ENCODE results near the gene SLC23A2. TPM values are rescaled to one million over a fixed set of nuclear protein-coding genes. Genes with fewer than 3 reads are reported as not detected.
"Not testable (repeated sequence)": the region's sequence is repeated elsewhere in the genome, so short reads cannot be mapped to it uniquely, and the experiment has no call there.

Gene SLC23A2
- total and polyA plus RNA-seq, 4 donors: 54.6 to 67.8 (median 59.4) TPM

DNA sequence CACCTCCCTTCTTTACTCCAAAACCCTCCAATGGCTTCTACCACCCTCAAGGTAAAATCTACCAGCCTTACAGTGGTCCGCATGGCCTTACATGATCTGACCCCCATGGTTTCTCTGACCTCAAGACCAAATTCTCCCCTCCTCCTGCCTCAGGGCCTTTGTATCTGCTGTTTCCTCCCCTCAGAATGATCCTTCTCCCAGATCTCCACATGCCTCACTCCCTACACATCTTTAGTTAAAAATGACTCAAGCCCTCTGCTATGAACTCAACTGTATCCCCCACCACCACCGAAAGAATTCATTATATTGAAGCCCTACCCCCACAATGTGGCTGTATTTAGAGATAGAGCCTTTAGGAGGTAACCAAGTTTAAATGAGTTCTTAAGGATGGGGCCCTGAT is 4.1 kb downstream of the SLC23A2 start:
- no peaks in the 10 kb centered on the region for H3K27me3 ChIP-seq (ENCODE audit: control insufficient read depth, insufficient read depth, low read length)
- no peaks in the 10 kb centered on the region for H3K36me3 ChIP-seq (ENCODE audit: control insufficient read depth, insufficient read depth, low read length)
- DNase-seq (ENCODE audit: low read depth in 4 of 6, low spot score in 6 of 6): no peak
- no peak overlapping the region for H3K27ac ChIP-seq (ENCODE audit: low read depth, low read length)
- 100% methylated on average over 1 of the region's 2 CpGs for WGBS (ENCODE audit: insufficient coverage)
- peaks cover 21% of the 10 kb centered on the region for H3K4me1 ChIP-seq (ENCODE audit: control insufficient read depth, insufficient read depth, low read length)
- no peaks in the 10 kb centered on the region for H3K9me3 ChIP-seq (ENCODE audit: control insufficient read depth, insufficient read depth, low read length)
- H3K4me3 ChIP-seq (ENCODE audit: low read depth, low read length): no peak overlapping the region

DNA sequence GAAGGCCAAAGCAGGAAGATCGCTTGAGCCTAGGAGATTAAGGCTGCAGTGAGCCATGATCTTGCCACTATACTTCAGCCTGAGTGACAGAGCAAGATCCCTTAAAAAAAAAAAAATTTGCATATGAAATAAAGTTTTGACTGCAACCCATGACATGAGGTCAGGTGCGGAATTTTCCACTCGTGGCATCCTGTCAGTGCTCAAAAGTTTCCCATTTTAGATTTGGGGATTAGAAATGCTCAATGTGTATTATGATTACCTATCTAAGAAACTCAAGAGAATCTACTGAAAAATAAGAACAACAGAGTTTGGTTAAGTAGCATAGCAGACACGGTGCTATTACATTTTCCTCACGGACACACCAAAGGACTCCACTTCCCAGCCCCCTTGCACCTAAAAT is 11.7 kb downstream of the SLC23A2 start:
- Histone ChIP-seq H3K9me3 (ENCODE audit: control insufficient read depth, insufficient read depth, low read length) (no peaks in the 10 kb centered on the region), H3K27me3 (ENCODE audit: control insufficient read depth, insufficient read depth, low read length) (no peaks in the 10 kb centered on the region), H3K4me3 (ENCODE audit: low read depth, low read length) (no peak overlapping the region), H3K27ac (ENCODE audit: low read depth, low read length) (no peak overlapping the region), H3K4me1 (ENCODE audit: control insufficient read depth, insufficient read depth, low read length) (no peaks in the 10 kb centered on the region), H3K36me3 (ENCODE audit: control insufficient read depth, insufficient read depth, low read length) (peaks cover 2% of the 10 kb centered on the region)
- 74% methylated on average over 2 of the region's 5 CpGs for WGBS (ENCODE audit: insufficient coverage)
- DNase-seq (ENCODE audit: low read depth in 4 of 6, low spot score in 6 of 6): no peak

DNA sequence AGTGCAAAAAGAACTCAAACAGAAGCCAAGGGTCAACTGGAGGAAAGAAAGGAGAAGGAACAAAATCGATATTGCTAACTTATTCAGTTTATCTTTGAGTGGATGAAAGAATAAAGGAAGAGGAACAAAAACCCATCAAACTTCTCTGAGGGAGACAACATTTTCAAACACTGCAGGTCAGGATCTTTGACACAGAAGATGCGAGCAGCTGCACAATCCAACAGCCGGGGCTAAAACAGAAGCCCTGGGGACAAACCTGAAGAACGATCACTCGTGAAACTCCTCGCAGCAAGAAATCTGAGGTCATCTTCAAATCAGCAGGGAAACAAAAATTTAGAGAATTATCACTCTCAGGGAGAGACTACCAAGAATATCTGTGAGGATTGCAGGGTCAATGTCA is 14.2 kb downstream of the SLC23A2 start:
- no peaks in the 10 kb centered on the region for H3K9me3 ChIP-seq (ENCODE audit: control insufficient read depth, insufficient read depth, low read length)
- no peak overlapping the region for H3K4me3 ChIP-seq (ENCODE audit: low read depth, low read length)
- no peak overlapping the region for H3K27ac ChIP-seq (ENCODE audit: low read depth, low read length)
- no peaks in the 10 kb centered on the region for H3K4me1 ChIP-seq (ENCODE audit: control insufficient read depth, insufficient read depth, low read length)
- DNase-seq (ENCODE audit: low read depth in 4 of 6, low spot score in 6 of 6): no peak
- 94% methylated on average over 5 of the region's 6 CpGs for WGBS (ENCODE audit: insufficient coverage)
- H3K36me3 ChIP-seq (ENCODE audit: control insufficient read depth, insufficient read depth, low read length): peaks cover 2% of the 10 kb centered on the region
- H3K27me3 ChIP-seq (ENCODE audit: control insufficient read depth, insufficient read depth, low read length): no peaks in the 10 kb centered on the region

DNA sequence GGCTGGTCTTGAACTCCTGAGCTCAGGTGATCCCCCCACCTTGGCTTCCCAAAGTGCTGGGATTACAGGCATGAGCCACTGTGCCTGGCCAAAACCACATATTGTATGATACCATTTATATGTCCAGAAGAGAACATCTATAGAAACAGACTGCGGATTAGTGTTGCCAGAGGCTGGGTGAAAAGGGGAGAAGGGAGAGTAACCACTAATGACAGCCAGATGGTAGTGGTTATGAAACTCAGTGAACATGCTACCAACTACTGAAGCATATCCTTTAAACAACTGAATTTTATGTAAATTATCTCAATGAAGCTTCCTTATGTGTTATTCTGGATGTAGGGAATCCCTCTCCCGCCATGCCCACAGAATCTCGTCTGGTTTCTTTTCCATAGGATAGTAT is 15.7 kb downstream of the SLC23A2 start:
- WGBS (ENCODE audit: insufficient coverage): no CpG with 5 or more reads among the region's 3 CpGs
- Histone ChIP-seq H3K36me3 (ENCODE audit: control insufficient read depth, insufficient read depth, low read length) (peaks cover 2% of the 10 kb centered on the region), H3K4me1 (ENCODE audit: control insufficient read depth, insufficient read depth, low read length) (no peaks in the 10 kb centered on the region), H3K27ac (ENCODE audit: low read depth, low read length) (no peak overlapping the region), H3K4me3 (ENCODE audit: low read depth, low read length) (no peak overlapping the region), H3K27me3 (ENCODE audit: control insufficient read depth, insufficient read depth, low read length) (no peaks in the 10 kb centered on the region), H3K9me3 (ENCODE audit: control insufficient read depth, insufficient read depth, low read length) (no peaks in the 10 kb centered on the region)
- peak in 1 of 6 donors; percentile 28 for DNase-seq (ENCODE audit: low read depth in 4 of 6, low spot score in 6 of 6)

DNA sequence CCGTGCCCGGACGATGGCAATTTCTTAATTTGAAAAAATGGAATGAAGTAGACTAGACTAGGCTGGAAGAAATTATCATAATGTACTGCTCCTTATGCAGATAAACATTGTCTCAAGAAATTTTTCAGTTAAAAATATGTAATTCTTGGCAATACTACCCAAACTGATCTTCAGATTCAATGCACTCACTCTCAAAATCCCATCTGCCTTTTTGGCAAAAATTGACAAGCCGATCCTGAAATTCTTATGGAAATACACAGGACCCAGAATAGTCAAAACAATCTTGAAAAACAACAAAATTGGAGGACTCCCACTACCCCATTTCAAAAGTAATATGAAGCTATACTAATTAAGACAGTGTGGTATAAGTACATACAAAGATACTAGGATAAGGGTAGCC is 19.0 kb downstream of the SLC23A2 start:
- Histone ChIP-seq H3K27me3 (ENCODE audit: control insufficient read depth, insufficient read depth, low read length) (no peaks in the 10 kb centered on the region), H3K4me1 (ENCODE audit: control insufficient read depth, insufficient read depth, low read length) (peaks cover 4% of the 10 kb centered on the region), H3K4me3 (ENCODE audit: low read depth, low read length) (no peak overlapping the region), H3K36me3 (ENCODE audit: control insufficient read depth, insufficient read depth, low read length) (peaks cover 2% of the 10 kb centered on the region), H3K27ac (ENCODE audit: low read depth, low read length) (no peak overlapping the region), H3K9me3 (ENCODE audit: control insufficient read depth, insufficient read depth, low read length) (no peaks in the 10 kb centered on the region)
- 100% methylated on average over 1 of the region's 4 CpGs for WGBS (ENCODE audit: insufficient coverage)
- peak in 1 of 6 donors; percentile 73 for DNase-seq (ENCODE audit: low read depth in 4 of 6, low spot score in 6 of 6)

DNA sequence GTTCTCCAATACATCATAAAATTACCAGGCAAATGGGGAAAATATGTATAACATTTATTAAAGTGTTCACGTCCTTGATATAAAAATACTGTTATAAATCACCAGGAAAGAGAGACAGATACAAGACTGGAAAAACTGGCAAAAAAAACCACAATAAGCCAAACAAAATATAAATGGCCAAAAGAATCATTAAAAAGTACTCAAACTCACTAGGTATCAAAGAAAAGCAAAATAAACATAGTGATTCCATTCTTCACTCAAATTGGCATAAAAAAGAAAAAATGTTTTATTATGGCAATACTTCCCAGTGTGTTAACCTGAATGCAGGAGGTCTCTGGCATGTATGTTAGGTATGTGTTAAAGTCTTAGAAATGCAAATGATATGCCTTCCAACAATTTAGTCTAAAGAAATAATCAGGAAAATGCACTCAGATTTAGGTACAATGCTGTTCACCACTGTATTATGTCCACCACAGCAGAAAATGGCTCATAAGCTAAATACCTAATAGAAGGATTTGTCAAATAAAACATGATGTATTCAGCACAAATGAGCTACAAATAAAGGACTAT is 21.4 kb downstream of the SLC23A2 start:
- no peak overlapping the region for H3K27ac ChIP-seq (ENCODE audit: low read depth, low read length)
- no peaks in the 10 kb centered on the region for H3K36me3 ChIP-seq (ENCODE audit: control insufficient read depth, insufficient read depth, low read length)
- WGBS (ENCODE audit: insufficient coverage): no CpG with 5 or more reads among the region's 1 CpG
- H3K4me3 ChIP-seq (ENCODE audit: low read depth, low read length): no peak overlapping the region
- DNase-seq (ENCODE audit: low read depth in 4 of 6, low spot score in 6 of 6): no peak
- H3K9me3 ChIP-seq (ENCODE audit: control insufficient read depth, insufficient read depth, low read length): no peaks in the 10 kb centered on the region
- no peaks in the 10 kb centered on the region for H3K27me3 ChIP-seq (ENCODE audit: control insufficient read depth, insufficient read depth, low read length)
- H3K4me1 ChIP-seq (ENCODE audit: control insufficient read depth, insufficient read depth, low read length): peaks cover 4% of the 10 kb centered on the region

DNA sequence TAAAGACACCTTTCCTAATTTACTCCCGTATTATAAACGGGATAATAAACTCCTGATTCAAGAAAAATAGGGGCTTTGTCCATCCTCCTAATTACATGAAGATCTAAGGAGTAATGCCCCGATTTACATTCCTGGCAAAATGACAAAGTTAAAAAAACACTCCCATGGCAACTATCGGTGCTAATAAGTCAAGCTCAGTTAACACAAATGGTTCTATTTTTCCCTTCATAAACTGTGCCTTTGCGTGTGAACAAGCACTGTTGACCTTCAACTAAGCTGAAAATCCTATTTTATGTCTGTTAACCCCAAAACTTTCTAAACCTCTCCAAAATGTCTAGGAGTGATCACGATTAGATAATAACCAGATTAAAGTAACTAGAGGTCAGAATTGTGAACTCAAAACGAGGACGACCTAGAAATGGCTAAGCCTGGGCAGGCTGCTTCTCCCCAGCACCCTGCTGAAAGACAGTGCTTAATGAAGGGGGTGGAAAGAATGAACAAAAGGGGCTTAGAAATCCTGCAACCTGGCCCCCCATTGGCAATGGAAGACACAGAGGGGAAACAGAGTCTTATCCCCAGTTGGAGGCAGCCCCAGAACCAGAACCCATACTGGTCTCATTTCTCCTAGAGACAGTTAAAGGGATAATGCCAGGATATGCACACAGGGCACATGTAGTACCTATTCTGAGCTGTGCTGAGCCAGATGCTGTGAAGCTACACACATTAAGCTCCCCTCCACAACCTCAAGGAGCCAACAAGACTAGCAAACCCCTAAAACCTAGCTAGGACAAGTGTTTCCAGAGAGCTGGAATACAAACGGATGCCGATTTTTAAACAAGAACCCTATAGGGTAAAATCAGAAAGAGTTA is 23.0 kb downstream of the SLC23A2 start:
- Histone ChIP-seq H3K27me3 (ENCODE audit: control insufficient read depth, insufficient read depth, low read length) (no peaks in the 10 kb centered on the region), H3K4me3 (ENCODE audit: low read depth, low read length) (no peak overlapping the region), H3K27ac (ENCODE audit: low read depth, low read length) (peak overlapping the region; percentile 7), H3K9me3 (ENCODE audit: control insufficient read depth, insufficient read depth, low read length) (no peaks in the 10 kb centered on the region), H3K36me3 (ENCODE audit: control insufficient read depth, insufficient read depth, low read length) (no peaks in the 10 kb centered on the region), H3K4me1 (ENCODE audit: control insufficient read depth, insufficient read depth, low read length) (peaks cover 4% of the 10 kb centered on the region)
- DNase-seq (ENCODE audit: low read depth in 4 of 6, low spot score in 6 of 6): peak in 2 of 6 donors; percentile 27 to 53
- 19% methylated on average over 7 of the region's 10 CpGs for WGBS (ENCODE audit: insufficient coverage)

DNA sequence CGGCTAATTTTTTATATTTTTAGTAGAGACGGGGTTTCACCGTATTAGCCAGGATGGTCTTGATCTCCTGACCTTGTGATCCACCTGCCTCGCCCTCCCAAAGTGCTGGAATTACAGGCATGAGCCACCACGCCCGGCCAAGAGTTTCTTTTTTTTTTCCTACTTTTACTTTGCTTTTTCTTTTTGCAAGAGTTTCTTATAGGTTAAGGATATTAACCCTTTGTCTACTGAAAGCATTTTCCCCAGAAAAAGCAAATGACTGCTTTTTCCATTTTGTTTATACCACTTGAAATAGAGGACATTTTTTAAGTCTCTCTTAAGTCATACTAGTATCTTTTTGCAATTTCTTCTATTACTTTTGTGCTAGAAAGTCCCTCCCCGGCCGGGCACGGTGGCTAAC is 25.3 kb downstream of the SLC23A2 start:
- H3K36me3 ChIP-seq (ENCODE audit: control insufficient read depth, insufficient read depth, low read length); DNase-seq (ENCODE audit: low read depth in 4 of 6, low spot score in 6 of 6); H3K27ac ChIP-seq (ENCODE audit: low read depth, low read length); H3K4me3 ChIP-seq (ENCODE audit: low read depth, low read length); H3K27me3 ChIP-seq (ENCODE audit: control insufficient read depth, insufficient read depth, low read length); H3K9me3 ChIP-seq (ENCODE audit: control insufficient read depth, insufficient read depth, low read length); H3K4me1 ChIP-seq (ENCODE audit: control insufficient read depth, insufficient read depth, low read length): not testable (repeated sequence)
- 90% methylated on average over 6 of the region's 9 CpGs for WGBS (ENCODE audit: insufficient coverage)

DNA sequence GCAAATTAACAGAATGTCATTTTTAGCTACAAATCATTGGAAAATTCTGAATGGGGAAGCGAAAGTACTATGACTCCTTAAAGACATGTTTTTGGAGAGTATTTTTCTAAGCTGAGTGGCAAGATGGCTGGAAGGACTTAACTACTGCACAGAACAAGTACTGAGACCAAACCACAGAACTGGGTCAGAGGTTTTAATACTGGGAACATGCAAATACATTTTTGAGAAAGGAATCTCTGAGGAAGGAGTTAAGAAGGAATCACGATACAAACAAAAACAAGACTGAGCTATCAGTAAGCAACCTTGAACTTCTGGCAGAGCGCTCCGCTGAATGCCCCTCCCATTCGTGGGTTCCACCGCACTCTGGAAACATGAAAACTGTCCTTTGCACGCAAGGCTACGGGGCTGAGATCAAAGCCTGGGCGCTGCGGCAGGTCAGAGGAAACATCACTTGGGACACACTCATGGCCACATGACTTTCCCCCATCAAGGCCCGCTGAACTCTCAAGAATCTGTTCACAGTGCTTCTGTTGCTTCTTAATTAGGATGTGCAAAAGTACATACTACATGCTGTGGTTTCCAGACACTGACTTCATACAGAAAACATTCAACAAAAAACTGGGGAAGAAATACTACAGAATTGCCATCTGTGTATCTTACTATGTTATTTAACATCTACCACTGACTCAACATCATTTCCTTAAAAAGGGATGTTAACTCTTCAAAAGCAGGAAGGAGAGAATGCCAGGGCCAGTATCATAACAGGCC is 27.8 kb downstream of the SLC23A2 start:
- peak overlapping the region; percentile 1 for H3K27ac ChIP-seq (ENCODE audit: low read depth, low read length)
- peak in 1 of 6 donors; percentile 19 for DNase-seq (ENCODE audit: low read depth in 4 of 6, low spot score in 6 of 6)
- H3K9me3 ChIP-seq (ENCODE audit: control insufficient read depth, insufficient read depth, low read length): no peaks in the 10 kb centered on the region
- WGBS (ENCODE audit: insufficient coverage): 68% methylated on average over 7 of the region's 11 CpGs
- peaks cover 4% of the 10 kb centered on the region for H3K4me1 ChIP-seq (ENCODE audit: control insufficient read depth, insufficient read depth, low read length)
- no peaks in the 10 kb centered on the region for H3K27me3 ChIP-seq (ENCODE audit: control insufficient read depth, insufficient read depth, low read length)
- peaks cover 4% of the 10 kb centered on the region for H3K36me3 ChIP-seq (ENCODE audit: control insufficient read depth, insufficient read depth, low read length)
- no peak overlapping the region for H3K4me3 ChIP-seq (ENCODE audit: low read depth, low read length)

Data from spinal cord (tissue), 10 donors.